ENCODE data around the gene CPNE8. TPM values are rescaled to one million over a fixed set of nuclear protein-coding genes. Genes with fewer than 3 reads are reported as not detected.

The CPNE8 gene
- total RNA-seq, 1 donor from 2014 or later = 1.7 TPM

GRCh38 chr12:38689704-38690103 is 215.7 kb downstream of the CPNE8 start:
- Mint-ChIP-seq H3K4me3 (ENCODE audit: low read depth) (no peak overlapping the region), H3K27ac (no peak overlapping the region), H3K4me1 (ENCODE audit: low read depth) (no peaks in the 10 kb centered on the region), H3K36me3 (ENCODE audit: insufficient read depth) (no peaks in the 10 kb centered on the region), H3K9me3 (ENCODE audit: low read depth) (no peaks in the 10 kb centered on the region), H3K27me3 (no peaks in the 10 kb centered on the region)
- no peak for DNase-seq (ENCODE audit: low spot score, unreplicated experiment)
- TF ChIP-seq CTCF (IDR thresholded peaks at IDR 0.05; ENCODE audit: unreplicated experiment) = no peak

- Mint-ChIP-seq H3K4me1 (ENCODE audit: low read depth) (no peaks in the 10 kb centered on the region), H3K27me3 (no peaks in the 10 kb centered on the region), H3K4me3 (ENCODE audit: low read depth) (no peak overlapping the region), H3K27ac (no peak overlapping the region), H3K36me3 (ENCODE audit: insufficient read depth) (no peaks in the 10 kb centered on the region), H3K9me3 (ENCODE audit: low read depth) (no peaks in the 10 kb centered on the region)
- TF ChIP-seq CTCF (IDR thresholded peaks at IDR 0.05; ENCODE audit: unreplicated experiment) = no peak
- no peak for DNase-seq (ENCODE audit: low spot score, unreplicated experiment)
Observed at GRCh38 chr12:38689195-38689594, 216.2 kb downstream of the CPNE8 start.

- H3K27ac Mint-ChIP-seq = no peak overlapping the region
- H3K36me3 Mint-ChIP-seq (ENCODE audit: insufficient read depth) = no peaks in the 10 kb centered on the region
- no peak overlapping the region for H3K4me3 Mint-ChIP-seq (ENCODE audit: low read depth)
- no peaks in the 10 kb centered on the region for H3K27me3 Mint-ChIP-seq
- TF ChIP-seq CTCF (IDR thresholded peaks at IDR 0.05; ENCODE audit: unreplicated experiment) = no peak
- DNase-seq (ENCODE audit: low spot score, unreplicated experiment) = no peak
- H3K4me1 Mint-ChIP-seq (ENCODE audit: low read depth) = no peaks in the 10 kb centered on the region
- no peaks in the 10 kb centered on the region for H3K9me3 Mint-ChIP-seq (ENCODE audit: low read depth)
Observed at GRCh38 chr12:38682521-38682920, 222.9 kb downstream of the CPNE8 start.

GRCh38 chr12:38669530-38669929 is 235.9 kb downstream of the CPNE8 start:
- Mint-ChIP-seq H3K4me1 (ENCODE audit: low read depth) (peaks cover 5% of the 10 kb centered on the region), H3K27ac (no peak overlapping the region), H3K9me3 (ENCODE audit: low read depth) (no peaks in the 10 kb centered on the region), H3K27me3 (no peaks in the 10 kb centered on the region), H3K36me3 (ENCODE audit: insufficient read depth) (no peaks in the 10 kb centered on the region), H3K4me3 (ENCODE audit: low read depth) (no peak overlapping the region)
- no peak for DNase-seq (ENCODE audit: low spot score, unreplicated experiment)
- no peak for TF ChIP-seq CTCF (IDR thresholded peaks at IDR 0.05; ENCODE audit: unreplicated experiment)

GRCh38 chr12:38669081-38669480 is 236.3 kb downstream of the CPNE8 start:
- Mint-ChIP-seq H3K4me1 (ENCODE audit: low read depth) (peaks cover 2% of the 10 kb centered on the region), H3K9me3 (ENCODE audit: low read depth) (no peaks in the 10 kb centered on the region)

More at GRCh38 chr12:38669081-38669480, 236.3 kb downstream of the CPNE8 start:
- DNase-seq (ENCODE audit: low spot score, unreplicated experiment) = no peak
- no peak for TF ChIP-seq CTCF (IDR thresholded peaks at IDR 0.05; ENCODE audit: unreplicated experiment)
- Mint-ChIP-seq H3K36me3 (ENCODE audit: insufficient read depth) (no peaks in the 10 kb centered on the region), H3K27me3 (no peaks in the 10 kb centered on the region), H3K27ac (no peak overlapping the region), H3K4me3 (ENCODE audit: low read depth) (no peak overlapping the region)

Measured in progenitor cell of endocrine pancreas (in vitro differentiated cells).